Chondrocyte (in vitro differentiated cells): ENCODE measurements around the gene IFFO2. TPM values are rescaled to one million over a fixed set of nuclear protein-coding genes. Genes with fewer than 3 reads are reported as not detected.
A peak's percentile ranks its signal among the peaks of the same experiment; 100 is the strongest.

Experiments used
- DNase-seq: peaks from one replicate; pipeline ENCODE4 v3.0.0; 2021; ENCODE audit warnings: mixed read lengths, low spot score
- H3K27ac Mint-ChIP-seq: one replicate; pipeline ENCODE4 v1.8.0; 2021; ENCODE audit warnings: mild to moderate bottlenecking, moderate library complexity, mixed read lengths; ENCODE audit not compliant: unreplicated experiment
- H3K27me3 Mint-ChIP-seq: 2 replicates; pipeline ENCODE4 v1.8.0; 2021; ENCODE audit warnings: low read depth, mixed read lengths
- H3K36me3 Mint-ChIP-seq: 2 replicates; pipeline ENCODE4 v1.8.0; 2021; ENCODE audit warnings: low read depth, mixed read lengths
- H3K4me1 Mint-ChIP-seq: 2 replicates; pipeline ENCODE4 v1.8.0; 2021; ENCODE audit warnings: low read depth, mild to moderate bottlenecking, mixed read lengths
- H3K4me3 Mint-ChIP-seq: one replicate; pipeline ENCODE4 v1.8.0; 2021; ENCODE audit warnings: mild to moderate bottlenecking, moderate library complexity, mixed read lengths; ENCODE audit not compliant: unreplicated experiment
- H3K9me3 Mint-ChIP-seq: 2 replicates; pipeline ENCODE4 v1.8.0; 2021; ENCODE audit warnings: low read depth, mixed read lengths
- CTCF ChIP-seq: fragments of 200-600 bp; sonication (generic); IDR thresholded peaks from 2 replicates; pipeline ENCODE4 v1.5.0; 2021; ENCODE audit warnings: antibody characterized with exemption, mild to moderate bottlenecking, moderate library complexity
- total RNA-seq: library from RNA; stranded (reverse); gene quantifications from 3 replicates; pipeline ENCODE4 v1.2.1, GENCODE V29; 2021

Gene IFFO2
- total RNA-seq, 1 donor from 2014 or later = 18.9 TPM

GRCh38 chr1:18865176-18865575 is 91.3 kb downstream of the IFFO2 start:
- DNase-seq = no peak
- H3K36me3 Mint-ChIP-seq = no peaks in the 10 kb centered on the region
- H3K27me3 Mint-ChIP-seq = peaks cover 33% of the 10 kb centered on the region
- no peak overlapping the region for H3K27ac Mint-ChIP-seq
- no peaks in the 10 kb centered on the region for H3K4me1 Mint-ChIP-seq
- H3K9me3 Mint-ChIP-seq = no peaks in the 10 kb centered on the region
- TF ChIP-seq CTCF = no peak
- no peak overlapping the region for H3K4me3 Mint-ChIP-seq

- H3K27ac Mint-ChIP-seq = no peak overlapping the region
- H3K9me3 Mint-ChIP-seq = no peaks in the 10 kb centered on the region
- DNase-seq = peak; percentile 57
- no peak overlapping the region for H3K4me3 Mint-ChIP-seq
- H3K27me3 Mint-ChIP-seq = peaks cover 27% of the 10 kb centered on the region
- no peaks in the 10 kb centered on the region for H3K4me1 Mint-ChIP-seq
- TF ChIP-seq CTCF = no peak
- H3K36me3 Mint-ChIP-seq = no peaks in the 10 kb centered on the region
These were observed 94.9 kb downstream of the IFFO2 start for GRCh38 chr1:18861590-18861989.

- H3K27ac Mint-ChIP-seq = no peak overlapping the region
- peaks cover 23% of the 10 kb centered on the region for H3K27me3 Mint-ChIP-seq
- TF ChIP-seq CTCF = no peak
- no peak for DNase-seq
- H3K4me3 Mint-ChIP-seq = no peak overlapping the region
- H3K9me3 Mint-ChIP-seq = no peaks in the 10 kb centered on the region
- no peaks in the 10 kb centered on the region for H3K4me1 Mint-ChIP-seq
- no peaks in the 10 kb centered on the region for H3K36me3 Mint-ChIP-seq
These were observed 95.4 kb downstream of the IFFO2 start for GRCh38 chr1:18861082-18861481.

- no peaks in the 10 kb centered on the region for H3K9me3 Mint-ChIP-seq
- H3K27ac Mint-ChIP-seq = no peak within 1 kb of the TSS
- TF ChIP-seq CTCF = no peak
- DNase-seq = no peak
- H3K4me3 Mint-ChIP-seq = no peak within 1 kb of the TSS
- H3K4me1 Mint-ChIP-seq = no peaks in the 10 kb centered on the region
- peaks cover 23% of the 10 kb centered on the region for H3K27me3 Mint-ChIP-seq
- H3K36me3 Mint-ChIP-seq = no peaks in the 10 kb centered on the region
These were observed 96.9 kb downstream of the IFFO2 start, which contains the start of gene TAS1R2 for GRCh38 chr1:18859560-18859959. TSS of gene TAS1R2 (minus strand) at chr1:18859660. CDS start at chr1:18859660, 0 bp downstream.

- no peaks in the 10 kb centered on the region for H3K36me3 Mint-ChIP-seq
- no peaks in the 10 kb centered on the region for H3K4me1 Mint-ChIP-seq
- no peak overlapping the region for H3K27ac Mint-ChIP-seq
- no peak overlapping the region for H3K4me3 Mint-ChIP-seq
- no peaks in the 10 kb centered on the region for H3K9me3 Mint-ChIP-seq
- no peak for TF ChIP-seq CTCF
- H3K27me3 Mint-ChIP-seq = peaks cover 21% of the 10 kb centered on the region
- DNase-seq = no peak
These were observed 98.3 kb downstream of the IFFO2 start for GRCh38 chr1:18858070-18858688.
